HEK293 (cell line): ENCODE data around the gene CUL9.
A peak's percentile ranks its signal among the peaks of the same experiment; 100 is the strongest.

ENCODE experiments used
- CTCF ChIA-PET: fragments of 350-600 bp; formaldehyde crosslinking; extraction: SDS; loops from one replicate; lab custom pipeline; 2021; ENCODE audit warnings: antibody characterized with exemption; lab: Yijun Ruan, JAX
- POLR2A ChIA-PET: fragments of 300-600 bp; formaldehyde crosslinking; extraction: SDS; loops from one replicate; lab custom pipeline; 2020; ENCODE audit warnings: antibody characterized with exemption, inconsistent platforms; lab: Yijun Ruan, JAX
- H3K27ac ChIP-seq: fragments of 200-500 bp; sonication (Bioruptor generic); 2 replicates; pipeline ENCODE4 v1.5.1; 2014; ENCODE audit warnings: low read depth, low read length, control low read depth, inconsistent platforms; ENCODE audit errors: extremely low read depth
- H3K36me3 ChIP-seq, 2 experiments: fragments of 200-500 bp in 1 of 2; sonication (Bioruptor generic) in 1 of 2; 1 replicate in 1 of 2; 2 replicates in 1 of 2; pipeline ENCODE4 v1.5.1; 2014 to 2017; ENCODE audit warnings: inconsistent platforms in 2 of 2, low read length in 2 of 2; ENCODE audit not compliant: control insufficient read depth in 2 of 2, insufficient read depth in 1 of 2
- H3K4me1 ChIP-seq: fragments of 200-500 bp; sonication (Bioruptor generic); 2 replicates; pipeline ENCODE4 v1.5.1; 2014; ENCODE audit warnings: mild to moderate bottlenecking, low read length, inconsistent platforms; ENCODE audit not compliant: control insufficient read depth, insufficient read depth
- H3K4me3 ChIP-seq: 2 replicates; pipeline ENCODE4 v1.5.1; 2011; ENCODE audit warnings: low read depth, mild to moderate bottlenecking, control low read depth, low read length, moderate library complexity
- H3K9me3 ChIP-seq: fragments of 200-500 bp; sonication (Bioruptor generic); 2 replicates; pipeline ENCODE4 v1.5.1; 2014; ENCODE audit warnings: low read depth, low read length, inconsistent platforms; ENCODE audit not compliant: control insufficient read depth, insufficient read depth
- FEZF1 ChIP-seq: fragments of 450-650 bp; formaldehyde crosslinking; IDR thresholded peaks from 2 replicates; pipeline ENCODE4 v1.5.1; 2016; ENCODE audit warnings: missing biosample characterization, missing genetic modification characterization
- GLIS2 ChIP-seq: fragments of 450-650 bp; formaldehyde crosslinking; IDR thresholded peaks from 2 replicates; pipeline ENCODE4 v1.5.1; 2016; ENCODE audit warnings: missing biosample characterization, missing genetic modification characterization
- INSM2 ChIP-seq: fragments of 450-650 bp; formaldehyde crosslinking; IDR thresholded peaks from 2 replicates; pipeline ENCODE4 v1.5.1; 2016; ENCODE audit warnings: missing biosample characterization, missing genetic modification characterization
- KLF1 ChIP-seq: fragments of 450-650 bp; formaldehyde crosslinking; IDR thresholded peaks from 2 replicates; pipeline ENCODE4 v1.5.1; 2016; ENCODE audit warnings: missing biosample characterization, missing genetic modification characterization
- KLF10 ChIP-seq: fragments of 450-650 bp; IDR thresholded peaks from 2 replicates; pipeline ENCODE4 v1.5.1; 2018; ENCODE audit warnings: missing biosample characterization, mild to moderate bottlenecking, missing genetic modification characterization
- RBAK ChIP-seq: fragments of 450-650 bp; formaldehyde crosslinking; IDR thresholded peaks from 2 replicates; pipeline ENCODE4 v1.5.1; 2016; ENCODE audit warnings: missing biosample characterization, missing genetic modification characterization
- SCRT2 ChIP-seq: fragments of 450-650 bp; formaldehyde crosslinking; IDR thresholded peaks from 2 replicates; pipeline ENCODE4 v1.5.1; 2016; ENCODE audit warnings: missing biosample characterization, missing genetic modification characterization
- ZNF121 ChIP-seq: fragments of 450-650 bp; formaldehyde crosslinking; IDR thresholded peaks from 2 replicates; pipeline ENCODE4 v1.5.1; 2016; ENCODE audit warnings: missing biosample characterization, missing genetic modification characterization
- ZNF132 ChIP-seq: fragments of 450-650 bp; formaldehyde crosslinking; IDR thresholded peaks from 2 replicates; pipeline ENCODE4 v1.5.1; 2017; ENCODE audit warnings: missing biosample characterization, missing genetic modification characterization, borderline replicate concordance
- ZNF223 ChIP-seq: fragments of 450-650 bp; formaldehyde crosslinking; IDR thresholded peaks from 2 replicates; pipeline ENCODE4 v1.5.1; 2016; ENCODE audit warnings: missing biosample characterization, missing genetic modification characterization
- ZNF433 ChIP-seq: fragments of 450-650 bp; formaldehyde crosslinking; IDR thresholded peaks from 2 replicates; pipeline ENCODE4 v1.5.1; 2016; ENCODE audit warnings: missing biosample characterization, missing genetic modification characterization, low read depth
- ZNF560 ChIP-seq: fragments of 450-650 bp; formaldehyde crosslinking; IDR thresholded peaks from 2 replicates; pipeline ENCODE4 v1.5.1; 2017; ENCODE audit warnings: missing biosample characterization, missing genetic modification characterization, borderline replicate concordance
- ZNF626 ChIP-seq: fragments of 450-650 bp; sonication (Bioruptor Pico); formaldehyde crosslinking; IDR thresholded peaks from 2 replicates; pipeline ENCODE4 v1.5.1; 2018; ENCODE audit warnings: missing biosample characterization, missing genetic modification characterization, inconsistent platforms
- ZNF785 ChIP-seq: fragments of 450-650 bp; formaldehyde crosslinking; IDR thresholded peaks from 2 replicates; pipeline ENCODE4 v1.5.1; 2016; ENCODE audit warnings: missing biosample characterization, missing genetic modification characterization
- ZSCAN30 ChIP-seq: fragments of 450-650 bp; IDR thresholded peaks from 2 replicates; pipeline ENCODE4 v1.5.1; 2018; ENCODE audit warnings: missing biosample characterization, mild to moderate bottlenecking, missing genetic modification characterization, moderate library complexity

CUL9 gene

GRCh38 chr6:43146261-43146660 is 35.7 kb upstream of the CUL9 start:
- no peak overlapping the region for H3K4me3 ChIP-seq
- H3K9me3 ChIP-seq, result no peaks in the 10 kb centered on the region
- POLR2A ChIA-PET, result no interaction called here
- H3K36me3 ChIP-seq, result peaks cover 0 to 47% of the 10 kb centered on the region in 2 experiments; a peak in 2 of 3 replicates
- TF ChIP-seq ZNF560 (tag by site-specific recombination) (no peak), ZNF132 (tag by site-specific recombination) (no peak)
- no peak overlapping the region for H3K27ac ChIP-seq
- no peaks in the 10 kb centered on the region for H3K4me1 ChIP-seq
- CTCF ChIA-PET, result interaction anchor here (0.6 to 3.9 kb wide), 5 partner anchors 83 to 355 kb away, joined by 3 to 44 read pairs (median 3); no protein-coding TSS in a partner anchor

- CTCF ChIA-PET, result interaction anchor here (0.8 to 1.8 kb wide), 6 partner anchors 78 to 354 kb away, joined by 3 to 10 read pairs (median 3); no protein-coding TSS in a partner anchor
- no peak for TF ChIP-seq KLF10 (tag by site-specific recombination)
- TF ChIP-seq FEZF1 (tag by site-specific recombination), result no peak
- no peak for TF ChIP-seq GLIS2 (tag by site-specific recombination)
- no peak for TF ChIP-seq ZNF223 (tag by site-specific recombination)
- TF ChIP-seq INSM2 (tag by site-specific recombination), result no peak
- TF ChIP-seq ZNF433 (tag by site-specific recombination), result no peak
- no peak for TF ChIP-seq ZNF785 (tag by site-specific recombination)
- TF ChIP-seq SCRT2, result no peak
- no peak for TF ChIP-seq ZSCAN30 (tag by site-specific recombination)
- no peak for TF ChIP-seq ZNF626 (tag by site-specific recombination)
- TF ChIP-seq KLF1 (tag by site-specific recombination), result no peak
- TF ChIP-seq RBAK, result no peak
- POLR2A ChIA-PET, result interaction anchor here (1.0 to 1.7 kb wide), 2 partner anchors 70 to 87 kb away, joined by 3 to 4 read pairs; partner anchors contain the start of genes KLC4 and MRPL2
- Histone ChIP-seq H3K4me3 (no peak overlapping the region), H3K36me3 (peaks cover 0 to 42% of the 10 kb centered on the region in 2 experiments; a peak in 2 of 3 replicates), H3K9me3 (no peaks in the 10 kb centered on the region), H3K4me1 (no peaks in the 10 kb centered on the region), H3K27ac (no peak overlapping the region)
Measured at GRCh38 chr6:43146709-43147688, 35.0 kb upstream of the CUL9 start.

- no peaks in the 10 kb centered on the region for H3K4me1 ChIP-seq
- ChIA-PET CTCF (interaction anchor here (0.9 to 1.8 kb wide), 4 partner anchors 78 to 246 kb away, joined by 3 to 10 read pairs (median 4); no protein-coding TSS in a partner anchor), POLR2A (interaction anchor here (1.0 to 1.7 kb wide), 2 partner anchors 71 to 88 kb away, joined by 3 to 4 read pairs; partner anchors contain the start of genes KLC4 and MRPL2)
- H3K9me3 ChIP-seq, result no peaks in the 10 kb centered on the region
- no peak overlapping the region for H3K27ac ChIP-seq
- H3K4me3 ChIP-seq, result no peak overlapping the region
- peaks cover 0 to 44% of the 10 kb centered on the region in 2 experiments; a peak in 2 of 3 replicates for H3K36me3 ChIP-seq
- peak; percentile 75 for TF ChIP-seq ZNF121 (tag by site-specific recombination)
- TF ChIP-seq INSM2 (tag by site-specific recombination), result no peak
Measured at GRCh38 chr6:43147691-43148477, 34.1 kb upstream of the CUL9 start.
